ENCODE measurements around the gene EDA.

EDA gene

DNA sequence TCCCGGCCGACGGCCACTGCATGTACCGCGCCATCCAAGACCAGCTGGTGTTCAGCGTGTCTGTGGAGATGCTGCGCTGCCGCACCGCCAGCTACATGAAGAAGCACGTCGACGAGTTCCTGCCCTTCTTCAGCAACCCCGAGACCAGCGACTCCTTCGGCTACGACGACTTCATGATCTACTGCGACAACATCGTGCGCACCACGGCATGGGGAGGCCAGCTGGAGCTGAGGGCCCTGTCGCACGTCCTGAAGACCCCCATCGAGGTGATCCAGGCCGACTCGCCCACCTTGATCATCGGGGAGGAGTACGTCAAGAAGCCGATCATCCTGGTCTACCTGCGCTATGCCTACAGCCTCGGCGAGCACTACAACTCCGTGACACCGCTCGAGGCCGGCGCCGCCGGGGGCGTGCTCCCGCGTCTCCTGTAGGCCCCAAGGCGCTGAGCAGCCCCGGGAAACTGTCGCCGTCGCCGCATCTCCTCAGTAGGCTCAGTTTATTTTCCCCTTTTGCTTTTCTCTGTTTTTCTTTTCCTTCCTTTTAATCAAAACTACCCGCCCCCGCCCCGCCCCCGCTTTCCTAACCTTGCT is 447.1 kb downstream of the EDA start:
- no peak overlapping the region for H3K9ac ChIP-seq
- no peaks in the 10 kb centered on the region for H3K36me3 ChIP-seq (ENCODE audit: control insufficient read depth, insufficient read depth, low read length)
- H3K4me2 ChIP-seq (ENCODE audit: low read length): no peak overlapping the region
- no peak for TF ChIP-seq CTCF (IDR thresholded peaks at IDR 0.05)
- H3K9me3 ChIP-seq (ENCODE audit: control insufficient read depth, low read length): no peaks in the 10 kb centered on the region
- H3K4me1 ChIP-seq: no peaks in the 10 kb centered on the region
- H3K27me3 ChIP-seq (ENCODE audit: control insufficient read depth, insufficient read depth, low read length): no peaks in the 10 kb centered on the region
- no peaks in the 10 kb centered on the region for H3K79me2 ChIP-seq
- no peak overlapping the region for H3K4me3 ChIP-seq (ENCODE audit: low read depth, low read length)
- no peak overlapping the region for H2AFZ ChIP-seq
- no peak overlapping the region for H3K27ac ChIP-seq

GRCh38 chrX:70066646-70067045 is 450.7 kb downstream of the EDA start:
- no peak for TF ChIP-seq CTCF (IDR thresholded peaks at IDR 0.05)

GRCh38 chrX:70079297-70079696 is 463.4 kb downstream of the EDA start:
- H3K9me3 ChIP-seq (ENCODE audit: control insufficient read depth, low read length): no peaks in the 10 kb centered on the region
- H3K79me2 ChIP-seq: no peaks in the 10 kb centered on the region
- TF ChIP-seq CTCF (IDR thresholded peaks at IDR 0.05): no peak
- H3K4me2 ChIP-seq (ENCODE audit: low read length): no peak overlapping the region
- H3K36me3 ChIP-seq (ENCODE audit: control insufficient read depth, insufficient read depth, low read length): no peaks in the 10 kb centered on the region
- no peak overlapping the region for H2AFZ ChIP-seq
- H3K27me3 ChIP-seq (ENCODE audit: control insufficient read depth, insufficient read depth, low read length): no peaks in the 10 kb centered on the region
- H3K9ac ChIP-seq: no peak overlapping the region
- H3K27ac ChIP-seq: no peak overlapping the region
- H3K4me3 ChIP-seq (ENCODE audit: low read depth, low read length): no peak overlapping the region
- no peaks in the 10 kb centered on the region for H3K4me1 ChIP-seq

More at GRCh38 chrX:70066646-70067045, 450.7 kb downstream of the EDA start:
- H3K79me2 ChIP-seq: no peaks in the 10 kb centered on the region
- no peak overlapping the region for H3K4me2 ChIP-seq (ENCODE audit: low read length)
- H3K27me3 ChIP-seq (ENCODE audit: control insufficient read depth, insufficient read depth, low read length): no peaks in the 10 kb centered on the region
- no peaks in the 10 kb centered on the region for H3K9me3 ChIP-seq (ENCODE audit: control insufficient read depth, low read length)
- H3K4me1 ChIP-seq: no peaks in the 10 kb centered on the region
- no peaks in the 10 kb centered on the region for H3K36me3 ChIP-seq (ENCODE audit: control insufficient read depth, insufficient read depth, low read length)
- no peak overlapping the region for H3K9ac ChIP-seq
- no peak overlapping the region for H2AFZ ChIP-seq
- no peak overlapping the region for H3K4me3 ChIP-seq (ENCODE audit: low read depth, low read length)
- no peak overlapping the region for H3K27ac ChIP-seq

DNA sequence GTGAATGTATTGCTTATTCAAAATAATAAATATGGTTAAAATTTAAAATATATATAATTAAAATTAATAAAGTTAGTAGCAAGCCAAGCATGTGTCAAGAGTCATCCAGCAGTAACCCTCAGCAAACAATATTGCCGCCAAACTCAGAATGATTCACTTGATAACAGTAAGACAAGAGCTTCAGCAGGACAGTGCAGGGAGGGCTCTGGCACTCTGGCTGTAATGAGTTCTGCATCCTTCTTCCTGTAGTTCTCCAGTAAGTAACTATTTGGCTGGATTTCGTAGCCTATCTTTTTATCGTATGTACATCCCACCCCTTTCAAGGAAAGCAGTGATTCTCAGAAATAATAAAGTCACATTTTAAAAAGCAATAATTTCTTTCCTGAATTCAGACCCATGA is 464.0 kb downstream of the EDA start:
- H3K4me2 ChIP-seq (ENCODE audit: low read length): no peak overlapping the region
- no peaks in the 10 kb centered on the region for H3K27me3 ChIP-seq (ENCODE audit: control insufficient read depth, insufficient read depth, low read length)
- H3K9ac ChIP-seq: no peak overlapping the region
- no peak for TF ChIP-seq CTCF (IDR thresholded peaks at IDR 0.05)
- no peaks in the 10 kb centered on the region for H3K9me3 ChIP-seq (ENCODE audit: control insufficient read depth, low read length)
- H3K79me2 ChIP-seq: no peaks in the 10 kb centered on the region
- H3K4me3 ChIP-seq (ENCODE audit: low read depth, low read length): no peak overlapping the region
- H3K4me1 ChIP-seq: no peaks in the 10 kb centered on the region
- H2AFZ ChIP-seq: no peak overlapping the region
- H3K27ac ChIP-seq: no peak overlapping the region
- no peaks in the 10 kb centered on the region for H3K36me3 ChIP-seq (ENCODE audit: control insufficient read depth, insufficient read depth, low read length)

DNA sequence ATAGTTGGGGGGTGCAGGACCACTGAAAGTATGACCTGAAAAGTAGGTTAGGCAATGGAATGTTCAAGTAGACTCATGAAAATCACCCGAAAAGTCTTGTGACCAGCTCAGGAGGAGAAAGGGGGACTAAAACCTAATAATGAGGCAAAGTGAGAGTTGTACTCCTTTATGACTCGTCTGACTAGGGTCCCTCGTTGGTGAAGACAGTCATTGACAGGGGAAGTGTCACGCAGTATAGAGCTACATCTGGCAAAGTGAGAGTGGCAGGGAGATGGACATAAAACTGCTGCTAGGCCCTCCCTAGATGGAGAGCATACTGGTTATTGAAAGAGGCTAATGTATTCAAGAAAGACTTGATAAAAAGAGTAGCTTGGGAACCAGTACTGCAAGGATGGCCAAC is 466.8 kb downstream of the EDA start:
- no peak overlapping the region for H3K27ac ChIP-seq
- no peak overlapping the region for H3K4me2 ChIP-seq (ENCODE audit: low read length)
- H3K4me1 ChIP-seq: no peaks in the 10 kb centered on the region
- no peak for TF ChIP-seq CTCF (IDR thresholded peaks at IDR 0.05)
- no peaks in the 10 kb centered on the region for H3K9me3 ChIP-seq (ENCODE audit: control insufficient read depth, low read length)
- H2AFZ ChIP-seq: no peak overlapping the region
- H3K79me2 ChIP-seq: no peaks in the 10 kb centered on the region
- no peak overlapping the region for H3K9ac ChIP-seq
- no peaks in the 10 kb centered on the region for H3K36me3 ChIP-seq (ENCODE audit: control insufficient read depth, insufficient read depth, low read length)
- H3K27me3 ChIP-seq (ENCODE audit: control insufficient read depth, insufficient read depth, low read length): no peaks in the 10 kb centered on the region
- no peak overlapping the region for H3K4me3 ChIP-seq (ENCODE audit: low read depth, low read length)
